ENCODE measurements around the gene BSPRY.
"Not testable (repeated sequence)": the region's sequence is repeated elsewhere in the genome, so short reads cannot be mapped to it uniquely, and the experiment has no call there.

BSPRY gene

GRCh38 chr9:113341712-113342410 lies 7.5 kb upstream of the BSPRY start:
- peak; percentile 3 for DNase-seq

- peak; percentile 43 for DNase-seq
Observed at GRCh38 chr9:113343732-113344231, 5.6 kb upstream of the BSPRY start.

GRCh38 chr9:113345190-113345589 lies 4.2 kb upstream of the BSPRY start:
- DNase-seq = no peak

GRCh38 chr9:113345671-113346070 lies 3.7 kb upstream of the BSPRY start:
- no peak for DNase-seq

- DNase-seq = no peak
Observed at GRCh38 chr9:113348437-113348836, 904 bp upstream of the BSPRY start.

- no peak for DNase-seq
Observed at GRCh38 chr9:113349066-113349444, 286 bp upstream of the BSPRY start.

GRCh38 chr9:113350107-113350661 lies 843 bp downstream of the BSPRY start:
- DNase-seq = no peak

- no peak for DNase-seq
Observed at GRCh38 chr9:113350937-113351336, 1.6 kb downstream of the BSPRY start.

GRCh38 chr9:113352006-113352405 lies 2.7 kb downstream of the BSPRY start:
- DNase-seq = no peak

- DNase-seq = no peak
Observed at GRCh38 chr9:113352411-113352810, 3.1 kb downstream of the BSPRY start.

GRCh38 chr9:113355040-113355596 lies 5.8 kb downstream of the BSPRY start:
- DNase-seq = no peak

- no peak for DNase-seq
Observed at GRCh38 chr9:113356686-113357292, 7.4 kb downstream of the BSPRY start.

- DNase-seq = no peak
Observed at GRCh38 chr9:113359385-113359784, 10.0 kb downstream of the BSPRY start.

GRCh38 chr9:113360242-113360842 lies 11.0 kb downstream of the BSPRY start:
- no peak for DNase-seq

GRCh38 chr9:113361304-113362018 lies 12.1 kb downstream of the BSPRY start:
- DNase-seq = peak; percentile 24

GRCh38 chr9:113363336-113363735 lies 14.0 kb downstream of the BSPRY start:
- DNase-seq = no peak

GRCh38 chr9:113364951-113365350 lies 15.6 kb downstream of the BSPRY start:
- no peak for DNase-seq

- DNase-seq = not testable (repeated sequence)
Observed at GRCh38 chr9:113365652-113366051, 16.3 kb downstream of the BSPRY start.

- no peak for DNase-seq
Observed at GRCh38 chr9:113368348-113368981, 19.1 kb downstream of the BSPRY start.

- DNase-seq = no peak
Observed at GRCh38 chr9:113368982-113369854, 19.9 kb downstream of the BSPRY start.

- no peak for DNase-seq
Observed at GRCh38 chr9:113369855-113370140, 20.5 kb downstream of the BSPRY start.
